Keratinocyte (primary cell): ENCODE measurements around the gene ZFPM1.

Experiments
- EZH2 ChIP-seq: IDR thresholded peaks from one replicate; pipeline ENCODE4 v1.6.1; 2012; ENCODE audit warnings: inconsistent platforms, mild to moderate bottlenecking, low read length, moderate library complexity
- TF ChIP-seq, protein P1 (sequence below), 3 experiments: IDR thresholded peaks in 1 of 3; conservative IDR thresholded peaks in 1 of 3; optimal IDR thresholded peaks in 1 of 3; 2 replicates in 2 of 3; 3 replicates in 1 of 3; pipeline versions ENCODE3 to v1.5.1; 2011; ENCODE audit warnings: low read length in 3 of 3, mild to moderate bottlenecking in 3 of 3, moderate library complexity in 2 of 3, control low read depth in 1 of 3, inconsistent platforms in 1 of 3; ENCODE audit not compliant: insufficient read depth in 2 of 3; ENCODE audit errors: extremely low read depth in 1 of 3

- TF ChIP-seq EZH2: no peak
- TF ChIP-seq, protein P1, sequence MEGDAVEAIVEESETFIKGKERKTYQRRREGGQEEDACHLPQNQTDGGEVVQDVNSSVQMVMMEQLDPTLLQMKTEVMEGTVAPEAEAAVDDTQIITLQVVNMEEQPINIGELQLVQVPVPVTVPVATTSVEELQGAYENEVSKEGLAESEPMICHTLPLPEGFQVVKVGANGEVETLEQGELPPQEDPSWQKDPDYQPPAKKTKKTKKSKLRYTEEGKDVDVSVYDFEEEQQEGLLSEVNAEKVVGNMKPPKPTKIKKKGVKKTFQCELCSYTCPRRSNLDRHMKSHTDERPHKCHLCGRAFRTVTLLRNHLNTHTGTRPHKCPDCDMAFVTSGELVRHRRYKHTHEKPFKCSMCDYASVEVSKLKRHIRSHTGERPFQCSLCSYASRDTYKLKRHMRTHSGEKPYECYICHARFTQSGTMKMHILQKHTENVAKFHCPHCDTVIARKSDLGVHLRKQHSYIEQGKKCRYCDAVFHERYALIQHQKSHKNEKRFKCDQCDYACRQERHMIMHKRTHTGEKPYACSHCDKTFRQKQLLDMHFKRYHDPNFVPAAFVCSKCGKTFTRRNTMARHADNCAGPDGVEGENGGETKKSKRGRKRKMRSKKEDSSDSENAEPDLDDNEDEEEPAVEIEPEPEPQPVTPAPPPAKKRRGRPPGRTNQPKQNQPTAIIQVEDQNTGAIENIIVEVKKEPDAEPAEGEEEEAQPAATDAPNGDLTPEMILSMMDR (optimal IDR thresholded peaks at IDR 0.05 in 1 of 3, IDR thresholded peaks at IDR 0.05 in 1 of 3, conservative IDR thresholded peaks at IDR 0.05 in 1 of 3; ENCODE audit: extremely low read depth in 1 of 3, insufficient read depth in 2 of 3, low read length in 3 of 3): no peak
These were observed 38.7 kb downstream of the ZFPM1 start for GRCh38 chr16:88491560-88492310.
